ENCODE measurements around the gene CNIH4.

DNA sequence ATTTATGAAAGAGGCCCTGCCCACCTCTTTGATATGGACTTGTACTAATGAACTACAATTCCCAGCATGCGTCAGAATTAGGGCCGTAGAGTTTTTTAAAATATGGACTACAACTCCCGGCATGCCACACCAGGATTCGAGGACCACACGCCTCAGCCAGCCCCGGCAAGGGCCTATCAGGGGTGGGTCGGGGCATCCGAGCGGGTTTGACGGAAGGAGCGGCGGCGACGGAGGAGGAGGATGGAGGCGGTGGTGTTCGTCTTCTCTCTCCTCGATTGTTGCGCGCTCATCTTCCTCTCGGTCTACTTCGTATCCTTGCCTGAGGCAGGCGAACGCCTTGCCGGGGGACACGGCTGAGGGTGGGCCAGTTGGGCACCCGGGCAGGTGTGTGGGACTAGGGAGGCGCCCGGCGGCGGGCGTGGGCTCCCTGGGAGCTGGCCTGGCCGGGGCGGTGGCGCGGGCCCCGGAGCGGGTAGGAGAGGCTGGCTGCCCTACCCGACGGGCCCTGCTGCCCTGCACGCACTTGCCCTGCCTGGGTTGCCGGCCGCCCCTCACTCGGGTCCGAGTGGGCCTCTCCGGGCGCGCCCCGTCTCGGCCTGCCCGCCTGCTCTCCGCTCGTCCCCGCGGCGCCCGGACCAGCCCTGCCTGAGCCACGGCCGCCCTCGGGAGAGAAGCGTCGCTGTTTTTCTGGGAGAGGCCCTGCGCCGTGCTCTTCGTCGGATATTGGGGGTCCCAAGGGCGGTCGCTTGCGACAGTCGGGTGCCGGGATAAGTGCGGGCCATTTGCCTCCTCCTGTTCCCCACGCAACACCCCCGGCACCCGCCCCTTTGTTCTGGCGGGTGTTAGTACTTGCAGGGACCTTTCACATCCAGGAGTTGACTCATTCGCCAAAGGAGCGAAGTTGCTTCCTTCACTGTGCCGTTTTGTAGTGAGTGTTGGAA, at the start of gene CNIH4:
- TF ChIP-seq, protein P1, sequence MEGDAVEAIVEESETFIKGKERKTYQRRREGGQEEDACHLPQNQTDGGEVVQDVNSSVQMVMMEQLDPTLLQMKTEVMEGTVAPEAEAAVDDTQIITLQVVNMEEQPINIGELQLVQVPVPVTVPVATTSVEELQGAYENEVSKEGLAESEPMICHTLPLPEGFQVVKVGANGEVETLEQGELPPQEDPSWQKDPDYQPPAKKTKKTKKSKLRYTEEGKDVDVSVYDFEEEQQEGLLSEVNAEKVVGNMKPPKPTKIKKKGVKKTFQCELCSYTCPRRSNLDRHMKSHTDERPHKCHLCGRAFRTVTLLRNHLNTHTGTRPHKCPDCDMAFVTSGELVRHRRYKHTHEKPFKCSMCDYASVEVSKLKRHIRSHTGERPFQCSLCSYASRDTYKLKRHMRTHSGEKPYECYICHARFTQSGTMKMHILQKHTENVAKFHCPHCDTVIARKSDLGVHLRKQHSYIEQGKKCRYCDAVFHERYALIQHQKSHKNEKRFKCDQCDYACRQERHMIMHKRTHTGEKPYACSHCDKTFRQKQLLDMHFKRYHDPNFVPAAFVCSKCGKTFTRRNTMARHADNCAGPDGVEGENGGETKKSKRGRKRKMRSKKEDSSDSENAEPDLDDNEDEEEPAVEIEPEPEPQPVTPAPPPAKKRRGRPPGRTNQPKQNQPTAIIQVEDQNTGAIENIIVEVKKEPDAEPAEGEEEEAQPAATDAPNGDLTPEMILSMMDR (IDR thresholded peaks at IDR 0.05): no peak
- peak; percentile 81 for TF ChIP-seq POLR2A (IDR thresholded peaks at IDR 0.05)

Data from right lobe of liver (tissue), 4 donors.